GM18870 (cell line): ENCODE measurements around the gene CCDC91.
A peak's percentile ranks its signal among the peaks of the same experiment; 100 is the strongest.

Experiments
- ATAC-seq: cut with Tn5 transposase; IDR thresholded peaks from one replicate; pipeline ENCODE4 v1.9.1; 2021; ENCODE audit warnings: moderate library complexity; ENCODE audit not compliant: unreplicated experiment

Gene CCDC91

GRCh38 chr12:28190321-28191050 is at the start of gene CCDC91:
CCDC91 (plus strand) TSS chr12:28190456; CDS start chr12:28257216, 66,760 bp downstream.
- peak; percentile 77 for ATAC-seq

GRCh38 chr12:28144059-28144458 is 46.2 kb upstream of the CCDC91 start:
- ATAC-seq: no peak

GRCh38 chr12:28144532-28144931 is 45.7 kb upstream of the CCDC91 start:
- no peak for ATAC-seq

- no peak for ATAC-seq
Observed at GRCh38 chr12:28145216-28145615, 45.0 kb upstream of the CCDC91 start.

GRCh38 chr12:28149279-28149678 is 41.0 kb upstream of the CCDC91 start:
- no peak for ATAC-seq

GRCh38 chr12:28156362-28156761 is 33.9 kb upstream of the CCDC91 start:
- ATAC-seq: no peak

- ATAC-seq: no peak
Observed at GRCh38 chr12:28156804-28157203, 33.5 kb upstream of the CCDC91 start.

GRCh38 chr12:28158353-28158752 is 31.9 kb upstream of the CCDC91 start:
- no peak for ATAC-seq

- no peak for ATAC-seq
Observed at GRCh38 chr12:28159688-28160087, 30.6 kb upstream of the CCDC91 start.

- ATAC-seq: no peak
Observed at GRCh38 chr12:28161697-28162096, 28.6 kb upstream of the CCDC91 start.

GRCh38 chr12:28162697-28163096 is 27.6 kb upstream of the CCDC91 start:
- ATAC-seq: no peak

- no peak for ATAC-seq
Observed at GRCh38 chr12:28164644-28165275, 25.5 kb upstream of the CCDC91 start.

GRCh38 chr12:28167981-28168485 is 22.2 kb upstream of the CCDC91 start:
- no peak for ATAC-seq

GRCh38 chr12:28171356-28172060 is 18.7 kb upstream of the CCDC91 start:
- ATAC-seq: no peak

- no peak for ATAC-seq
Observed at GRCh38 chr12:28172434-28173030, 17.7 kb upstream of the CCDC91 start.

- ATAC-seq: no peak
Observed at GRCh38 chr12:28173440-28173839, 16.8 kb upstream of the CCDC91 start.

- no peak for ATAC-seq
Observed at GRCh38 chr12:28175098-28175589, 15.1 kb upstream of the CCDC91 start.

GRCh38 chr12:28176295-28176694 is 14.0 kb upstream of the CCDC91 start:
- ATAC-seq: no peak

GRCh38 chr12:28177461-28177860 is 12.8 kb upstream of the CCDC91 start:
- no peak for ATAC-seq

GRCh38 chr12:28177905-28178304 is 12.4 kb upstream of the CCDC91 start:
- no peak for ATAC-seq

- no peak for ATAC-seq
Observed at GRCh38 chr12:28178775-28179174, 11.5 kb upstream of the CCDC91 start.
